GM19468 (cell line): ENCODE results near the gene NXNL1.

Experiments
- ATAC-seq: cut with Tn5 transposase; IDR thresholded peaks from one replicate; pipeline ENCODE4 v1.9.1; 2021; ENCODE audit warnings: mild to moderate bottlenecking, moderate library complexity, moderate number of reproducible peaks; ENCODE audit not compliant: unreplicated experiment; ENCODE audit errors: extremely low read depth

Gene NXNL1

GRCh38 chr19:17423429-17424208 lies 37.1 kb downstream of the NXNL1 start:
- no peak for ATAC-seq

- no peak for ATAC-seq
Measured at GRCh38 chr19:17421942-17422341, 38.8 kb downstream of the NXNL1 start.

GRCh38 chr19:17420475-17420924 lies 40.2 kb downstream of the NXNL1 start:
- ATAC-seq = no peak

GRCh38 chr19:17419621-17420474 lies 40.9 kb downstream of the NXNL1 start, which contains the start of gene MVB12A:
Gene MVB12A (plus strand): TSS chr19:17420047. CDS start chr19:17420136, 89 bp downstream.
- ATAC-seq = peak; percentile 71

GRCh38 chr19:17419154-17419620 lies 41.5 kb downstream of the NXNL1 start:
- no peak for ATAC-seq

GRCh38 chr19:17418710-17419109 lies 42.0 kb downstream of the NXNL1 start:
- no peak for ATAC-seq

GRCh38 chr19:17415121-17415520 lies 45.6 kb downstream of the NXNL1 start:
- no peak for ATAC-seq

- ATAC-seq = no peak
Measured at GRCh38 chr19:17414097-17414496, 46.6 kb downstream of the NXNL1 start.

- no peak for ATAC-seq
Measured at GRCh38 chr19:17411801-17412200, 48.9 kb downstream of the NXNL1 start.

GRCh38 chr19:17409990-17410389 lies 50.7 kb downstream of the NXNL1 start:
- ATAC-seq = no peak

GRCh38 chr19:17406887-17407196 lies 53.9 kb downstream of the NXNL1 start:
- no peak for ATAC-seq

GRCh38 chr19:17406046-17406886 lies 54.5 kb downstream of the NXNL1 start:
- no peak for ATAC-seq
